SHP77 treated with DMSO at 0.1 percent for 48 hours (cell line): Measurements from ENCODE around the gene HYAL1.
A peak's percentile ranks its signal among the peaks of the same experiment; 100 is the strongest.
"Not testable (repeated sequence)": the region's sequence is repeated elsewhere in the genome, so short reads cannot be mapped to it uniquely, and the experiment has no call there.

Source experiments
- DNase-seq: peaks from one replicate; lab custom pipeline; 2025; lab: John Stamatoyannopoulos, UW

HYAL1 gene

GRCh38 chr3:50318615-50319014, 15.2 kb upstream of the HYAL1 start:
- no peak for DNase-seq

GRCh38 chr3:50318163-50318562, 14.8 kb upstream of the HYAL1 start:
- DNase-seq, result no peak

- no peak for DNase-seq
Measured at GRCh38 chr3:50317300-50317699, 13.9 kb upstream of the HYAL1 start.

- DNase-seq, result no peak
Measured at GRCh38 chr3:50316657-50317242, 13.4 kb upstream of the HYAL1 start.

GRCh38 chr3:50314816-50315215, 11.4 kb upstream of the HYAL1 start:
- no peak for DNase-seq

GRCh38 chr3:50314342-50314741, 11.0 kb upstream of the HYAL1 start:
- no peak for DNase-seq

GRCh38 chr3:50312041-50312440, 8.7 kb upstream of the HYAL1 start:
- not testable (repeated sequence) for DNase-seq

- DNase-seq, result no peak
Measured at GRCh38 chr3:50304601-50305000, 1.2 kb upstream of the HYAL1 start.

GRCh38 chr3:50302095-50303012, 1.0 kb downstream of the HYAL1 start:
- DNase-seq, result no peak

- no peak for DNase-seq
Measured at GRCh38 chr3:50300681-50301254, 2.6 kb downstream of the HYAL1 start.

- DNase-seq, result no peak
Measured at GRCh38 chr3:50299929-50300680, 3.3 kb downstream of the HYAL1 start.

GRCh38 chr3:50299638-50299928, 3.8 kb downstream of the HYAL1 start:
- DNase-seq, result no peak

- peak; percentile 91 for DNase-seq
Measured at GRCh38 chr3:50298836-50299637, 4.3 kb downstream of the HYAL1 start, which contains the start of the genes HYAL3 and NAA80. Gene HYAL3 (minus strand): TSS chr3:50299405. CDS start chr3:50295602, 3,803 bp downstream. Gene NAA80 (minus strand): TSS chr3:50299405. CDS start chr3:50297463, 1,942 bp downstream.

GRCh38 chr3:50297896-50298725, 5.3 kb downstream of the HYAL1 start:
- DNase-seq, result no peak

GRCh38 chr3:50297384-50297775, 6.0 kb downstream of the HYAL1 start:
- no peak for DNase-seq

- no peak for DNase-seq
Measured at GRCh38 chr3:50296721-50297383, 6.5 kb downstream of the HYAL1 start.

GRCh38 chr3:50295553-50296431, 7.6 kb downstream of the HYAL1 start:
- DNase-seq, result no peak

GRCh38 chr3:50294492-50295403, 8.6 kb downstream of the HYAL1 start:
- no peak for DNase-seq
